Limb (tissue), 2 donors: ENCODE data around the gene ALPP.

Experiments used
- DNase-seq, 2 donors: peaks; one replicate each; pipeline ENCODE4 v3.0.0-alpha.2; 2016; ENCODE audit errors: extremely low spot score in 2 of 2

The ALPP gene

GRCh38 chr2:232340171-232340935, 38.2 kb upstream of the ALPP start:
- no peak for DNase-seq

- no peak for DNase-seq
Observed at GRCh38 chr2:232341061-232341738, 37.4 kb upstream of the ALPP start.

- DNase-seq: no peak
Observed at GRCh38 chr2:232341739-232342126, 36.8 kb upstream of the ALPP start.

- DNase-seq: no peak
Observed at GRCh38 chr2:232342635-232343565, 35.7 kb upstream of the ALPP start.

- DNase-seq: no peak
Observed at GRCh38 chr2:232343821-232344220, 34.7 kb upstream of the ALPP start.

GRCh38 chr2:232345251-232345650, 33.3 kb upstream of the ALPP start:
- DNase-seq: no peak

- DNase-seq: no peak
Observed at GRCh38 chr2:232347369-232347768, 31.2 kb upstream of the ALPP start.

GRCh38 chr2:232348936-232349335, 29.6 kb upstream of the ALPP start:
- DNase-seq: no peak

- DNase-seq: no peak
Observed at GRCh38 chr2:232349546-232349945, 29.0 kb upstream of the ALPP start.

- DNase-seq: peak in 1 of 2 donors; percentile 29
Observed at GRCh38 chr2:232349946-232350635, 28.5 kb upstream of the ALPP start.

- DNase-seq: no peak
Observed at GRCh38 chr2:232350804-232351685, 27.5 kb upstream of the ALPP start.

GRCh38 chr2:232351686-232352510, 26.7 kb upstream of the ALPP start:
- DNase-seq: no peak

GRCh38 chr2:232352511-232353091, 25.9 kb upstream of the ALPP start:
- no peak for DNase-seq

- no peak for DNase-seq
Observed at GRCh38 chr2:232353096-232353495, 25.5 kb upstream of the ALPP start.

- DNase-seq: no peak
Observed at GRCh38 chr2:232353660-232354059, 24.9 kb upstream of the ALPP start.

GRCh38 chr2:232354069-232354468, 24.5 kb upstream of the ALPP start:
- no peak for DNase-seq

- no peak for DNase-seq
Observed at GRCh38 chr2:232361646-232362045, 16.9 kb upstream of the ALPP start.

- DNase-seq: no peak
Observed at GRCh38 chr2:232362174-232362900, 16.2 kb upstream of the ALPP start.
